ENCODE measurements around the gene SNX14. TPM values are rescaled to one million over a fixed set of nuclear protein-coding genes. Genes with fewer than 3 reads are reported as not detected.

Gene SNX14
- polyA plus RNA-seq, 3 donors from 2014 or later: 49.0 to 83.1 (median 67.1) TPM

DNA sequence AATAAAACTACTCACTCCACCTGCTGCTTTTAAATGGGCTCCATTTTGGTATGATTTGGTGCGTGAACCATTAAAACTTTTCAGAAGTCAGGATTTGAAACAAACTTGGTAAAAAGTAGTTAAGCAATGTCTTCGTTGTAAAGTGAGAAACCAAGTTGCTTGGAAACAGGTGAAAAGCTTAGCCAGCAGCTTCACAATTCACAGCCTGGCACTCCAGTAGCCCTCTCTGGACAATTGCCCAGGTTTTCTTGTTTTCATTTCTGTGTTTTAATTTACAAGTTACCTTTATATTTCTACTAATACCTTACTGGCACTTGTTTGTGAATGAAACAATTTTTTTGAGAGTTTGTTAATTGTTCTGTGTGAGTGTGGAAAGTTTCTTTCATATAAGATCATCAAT lies 131.0 kb downstream of the SNX14 start:
- no peaks in the 10 kb centered on the region for H3K9me3 Mint-ChIP-seq
- peaks cover 11 to 34% (median 22%) of the 10 kb centered on the region in 3 donors for H3K27me3 Mint-ChIP-seq (ENCODE audit: low read depth in 3 of 3)
- no peak overlapping the region for H3K27ac Mint-ChIP-seq
- H3K36me3 Mint-ChIP-seq: no peaks in the 10 kb centered on the region
- DNase-seq: no peak
- H3K4me1 Mint-ChIP-seq: peaks cover 51 to 76% of the 10 kb centered on the region in 2 donors
- H3K4me3 Mint-ChIP-seq: peak overlapping the region in 2 of 5 donors; percentile 75 to 77

DNA sequence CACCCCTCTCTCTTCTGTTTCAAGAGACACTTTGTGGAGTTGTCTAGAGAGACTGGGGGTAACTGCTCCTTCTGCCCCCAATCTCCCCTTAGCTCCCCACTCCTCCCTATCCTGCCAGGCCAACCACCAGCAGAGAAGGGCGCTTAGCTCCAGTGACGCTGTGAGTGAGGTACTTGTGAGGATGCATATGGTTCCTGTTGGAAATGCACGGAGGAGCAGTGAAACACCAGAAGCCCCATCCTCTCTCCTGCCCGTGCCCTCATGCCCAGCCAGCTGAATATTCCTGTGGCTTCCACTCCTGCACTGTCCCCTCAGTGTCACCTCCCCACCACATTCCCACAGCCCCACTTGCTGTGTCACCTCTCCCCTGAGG lies 131.9 kb downstream of the SNX14 start:
- Mint-ChIP-seq H3K4me1 (peaks cover 51 to 76% of the 10 kb centered on the region in 2 donors), H3K27ac (peak overlapping the region in 5 of 6 donors; percentile 43 to 79 (median 70)), H3K27me3 (ENCODE audit: low read depth in 3 of 3) (peaks cover 11 to 34% (median 20%) of the 10 kb centered on the region in 3 donors), H3K9me3 (no peaks in the 10 kb centered on the region), H3K36me3 (no peaks in the 10 kb centered on the region), H3K4me3 (peak overlapping the region; percentile 53 to 77 (median 70))
- DNase-seq: peak; percentile 12 to 19 (median 14)

DNA sequence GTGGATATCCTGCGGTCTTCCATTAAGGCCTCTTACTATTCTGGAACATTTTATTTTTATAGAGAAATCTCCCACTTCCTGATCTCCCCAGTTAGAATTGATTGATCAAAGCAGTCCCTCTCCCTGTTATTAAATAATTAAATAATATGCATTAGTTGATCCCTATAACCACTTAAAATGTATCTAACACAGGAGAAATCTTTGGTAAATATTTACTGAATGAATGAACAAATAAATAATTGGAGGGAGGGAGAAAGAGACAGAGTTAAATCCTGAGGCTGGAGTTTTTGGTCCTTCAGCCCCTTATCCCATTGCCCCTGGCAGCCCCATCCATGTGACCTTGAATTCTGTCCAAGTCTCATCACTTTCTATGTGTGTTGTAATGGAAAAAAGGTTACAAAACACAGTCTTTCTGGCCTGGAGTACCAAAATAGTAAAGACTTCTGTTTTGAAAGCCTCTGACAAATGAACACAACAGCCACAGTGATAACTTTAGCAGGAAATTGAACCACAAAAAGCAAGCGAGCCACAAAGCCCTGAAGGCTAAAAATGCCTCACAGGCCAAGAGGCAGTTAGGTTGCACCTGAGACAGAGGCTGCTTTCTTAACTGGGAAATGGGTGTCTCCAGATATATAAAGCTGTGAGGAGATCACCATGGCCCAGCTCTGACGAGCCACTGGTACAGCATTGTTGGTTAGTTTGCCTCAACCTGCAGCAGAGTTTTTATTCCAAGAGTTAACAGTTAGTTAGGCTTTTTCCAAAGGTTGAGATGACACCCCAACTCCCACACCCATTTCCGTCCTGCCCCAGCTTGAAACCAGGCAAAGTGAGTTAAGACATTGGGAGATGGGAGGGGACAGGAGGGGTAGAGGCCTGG lies 132.5 kb downstream of the SNX14 start:
- Mint-ChIP-seq H3K4me3 (peak overlapping the region; percentile 53 to 77 (median 70)), H3K4me1 (peaks cover 51 to 76% of the 10 kb centered on the region in 2 donors), H3K27ac (peak overlapping the region; percentile 39 to 81 (median 73)), H3K27me3 (ENCODE audit: low read depth in 3 of 3) (peaks cover 11 to 38% (median 14%) of the 10 kb centered on the region in 3 donors), H3K9me3 (no peaks in the 10 kb centered on the region), H3K36me3 (no peaks in the 10 kb centered on the region)
- peak; percentile 69 to 77 (median 75) for DNase-seq

DNA sequence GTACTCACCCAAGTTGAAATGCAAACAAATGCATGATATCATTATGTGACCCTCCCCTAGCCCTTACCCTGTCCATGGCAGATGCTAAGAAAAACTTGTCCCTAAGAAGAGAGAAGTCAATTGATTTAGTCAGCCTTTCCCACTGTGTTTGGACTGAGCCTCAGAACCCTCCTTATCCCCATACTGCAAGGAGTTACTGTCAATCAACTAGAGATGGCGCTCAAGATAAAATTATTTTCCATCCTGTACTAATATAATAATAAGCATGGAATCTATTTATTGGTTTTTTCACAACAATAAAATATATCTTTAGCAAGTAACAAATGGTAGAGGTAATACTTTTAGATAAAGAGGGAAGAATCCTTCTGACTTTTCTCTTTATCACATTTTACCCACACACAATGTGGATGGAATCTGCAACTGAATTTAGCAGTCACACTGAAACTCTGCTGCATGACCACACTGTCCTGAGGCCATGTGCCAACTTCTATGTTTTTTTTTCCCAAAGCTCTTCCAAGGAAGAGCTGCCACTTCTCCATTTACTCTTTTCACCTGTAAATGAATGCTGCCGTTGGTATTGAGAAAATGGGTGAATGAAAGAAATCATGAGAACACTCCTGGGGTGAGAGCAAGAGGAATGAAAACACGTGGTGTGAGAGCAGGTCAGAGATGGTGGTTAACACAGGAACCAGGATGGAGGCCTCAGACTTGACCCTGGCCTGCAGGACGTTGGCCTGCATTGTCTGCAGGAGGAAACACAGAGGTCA lies 133.3 kb downstream of the SNX14 start:
- peak; percentile 14 to 24 (median 20) for DNase-seq
- Mint-ChIP-seq H3K36me3 (no peaks in the 10 kb centered on the region), H3K27ac (peak overlapping the region; percentile 39 to 81 (median 73)), H3K27me3 (ENCODE audit: low read depth in 3 of 3) (peaks cover 11 to 37% (median 14%) of the 10 kb centered on the region in 3 donors), H3K4me3 (peak overlapping the region; percentile 53 to 77 (median 70)), H3K4me1 (peaks cover 44 to 68% of the 10 kb centered on the region in 2 donors), H3K9me3 (no peaks in the 10 kb centered on the region)

DNA sequence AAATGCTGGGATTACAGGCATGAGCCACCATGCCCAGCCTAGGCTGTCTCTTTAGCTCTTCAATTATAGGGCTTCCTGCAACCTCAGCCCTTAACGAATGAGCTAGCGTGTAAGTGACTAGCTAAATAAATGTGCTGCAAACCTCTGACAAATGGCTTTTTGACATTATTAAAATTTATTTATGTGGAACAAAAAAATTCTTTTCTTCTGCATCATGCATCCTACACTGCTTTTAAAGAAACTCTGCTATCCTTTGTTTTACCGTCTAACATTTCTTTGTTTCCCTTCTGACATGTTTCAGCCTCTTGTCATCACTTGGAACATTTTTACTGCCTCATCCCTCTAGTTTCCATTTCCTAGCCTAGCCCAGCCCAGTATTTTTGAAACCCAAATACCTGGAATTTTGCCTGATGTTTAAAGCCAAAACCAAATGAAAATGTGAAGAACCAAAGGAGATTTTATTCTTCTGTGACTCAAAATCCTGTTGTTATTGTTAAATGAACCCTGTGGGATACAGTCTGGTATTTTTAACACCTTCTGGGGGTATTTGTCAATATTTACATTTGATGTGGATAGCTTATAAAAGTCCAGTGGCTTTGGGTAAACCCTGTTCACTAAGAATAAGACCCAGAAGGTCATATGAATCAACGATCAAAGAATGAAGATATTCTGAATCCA lies 134.3 kb downstream of the SNX14 start:
- no peak for DNase-seq
- Mint-ChIP-seq H3K27ac (peak overlapping the region in 3 of 6 donors; percentile 43 to 54 (median 47)), H3K4me3 (peak overlapping the region in 1 of 5 donors; percentile 7), H3K27me3 (ENCODE audit: low read depth in 3 of 3) (peaks cover 9 to 31% (median 9%) of the 10 kb centered on the region in 3 donors), H3K4me1 (peaks cover 37 to 58% of the 10 kb centered on the region in 2 donors), H3K36me3 (no peaks in the 10 kb centered on the region), H3K9me3 (no peaks in the 10 kb centered on the region)

DNA sequence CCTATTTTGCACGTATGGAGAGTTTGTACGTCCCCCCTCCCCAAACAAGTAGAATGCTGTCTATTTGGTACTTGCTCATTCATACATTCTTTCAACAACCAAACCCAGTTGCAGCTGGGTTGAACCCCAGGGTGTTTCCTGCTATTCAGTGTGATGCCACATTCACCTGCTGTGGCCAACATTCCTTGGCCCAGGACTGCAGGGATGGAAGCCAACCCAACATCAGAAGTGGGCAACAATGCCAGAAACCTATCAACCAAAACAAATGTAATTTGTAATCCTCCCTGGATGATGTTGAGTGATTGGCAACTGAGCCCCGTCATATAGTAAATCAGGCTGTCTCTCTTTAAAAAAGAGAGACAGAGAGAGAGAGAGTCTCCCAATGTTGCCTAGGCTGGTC lies 134.9 kb downstream of the SNX14 start:
- Mint-ChIP-seq H3K36me3 (no peaks in the 10 kb centered on the region), H3K4me3 (no peak overlapping the region), H3K9me3 (no peaks in the 10 kb centered on the region), H3K27ac (no peak overlapping the region), H3K27me3 (ENCODE audit: low read depth in 3 of 3) (peaks cover 9 to 32% (median 9%) of the 10 kb centered on the region in 3 donors), H3K4me1 (peaks cover 37 to 60% of the 10 kb centered on the region in 2 donors)
- no peak for DNase-seq

DNA sequence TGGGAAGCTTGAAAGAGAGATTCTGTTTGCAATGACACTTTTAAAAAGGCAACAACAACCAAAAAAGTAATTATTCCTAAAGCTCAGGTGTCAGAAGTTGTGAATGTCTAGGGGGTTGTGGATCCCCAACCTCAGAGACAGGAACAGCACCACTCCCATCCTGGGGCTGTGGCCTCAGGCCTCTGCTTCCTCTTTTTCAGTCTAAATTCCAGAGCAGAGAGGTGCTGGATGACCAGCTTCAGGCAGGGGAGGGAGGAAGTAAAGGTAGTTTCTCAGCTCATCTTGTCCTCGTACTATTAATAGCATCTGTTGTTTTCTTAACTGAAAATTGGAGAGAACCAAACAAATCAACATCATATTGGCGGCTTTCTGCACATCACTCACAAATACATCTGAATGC lies 135.5 kb downstream of the SNX14 start:
- Mint-ChIP-seq H3K27me3 (ENCODE audit: low read depth in 3 of 3) (peaks cover 8 to 29% (median 10%) of the 10 kb centered on the region in 3 donors), H3K4me1 (peaks cover 37 to 60% of the 10 kb centered on the region in 2 donors), H3K4me3 (no peak overlapping the region)

DNA sequence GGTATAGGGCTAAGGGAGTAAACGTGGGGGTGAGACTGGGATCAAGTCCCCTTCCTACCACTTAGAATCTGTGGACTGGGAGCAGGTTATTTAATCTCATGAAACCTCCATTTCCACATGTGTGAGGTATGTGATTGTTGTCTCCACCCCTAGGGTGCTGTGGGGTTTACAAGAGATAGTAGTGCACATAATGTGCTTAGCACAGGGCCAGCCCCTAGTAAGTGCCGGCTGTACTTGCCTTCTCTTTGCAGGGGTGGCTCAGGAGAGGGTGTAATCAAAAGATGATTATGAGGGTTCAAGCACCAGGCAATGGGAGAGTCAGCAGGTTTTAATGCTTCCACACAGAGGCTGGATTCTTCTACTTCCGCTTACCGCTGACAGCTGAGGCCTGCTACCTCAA lies 136.9 kb downstream of the SNX14 start:
- H3K9me3 Mint-ChIP-seq: no peaks in the 10 kb centered on the region

More for the DNA sequence above, 135.5 kb downstream of the SNX14 start:
- Mint-ChIP-seq H3K27ac (no peak overlapping the region), H3K9me3 (no peaks in the 10 kb centered on the region), H3K36me3 (no peaks in the 10 kb centered on the region)
- no peak for DNase-seq

More for the DNA sequence above, 136.9 kb downstream of the SNX14 start:
- Mint-ChIP-seq H3K27ac (no peak overlapping the region), H3K27me3 (ENCODE audit: low read depth in 3 of 3) (peaks cover 7 to 32% (median 9%) of the 10 kb centered on the region in 3 donors), H3K4me3 (no peak overlapping the region), H3K4me1 (peaks cover 28 to 49% of the 10 kb centered on the region in 2 donors), H3K36me3 (no peaks in the 10 kb centered on the region)
- no peak for DNase-seq

Other genes with a start within 250 kb of the SNX14 start
- under 1 TPM; 0.12 to 0.80 (median 0.52) TPM for gene NT5E, start 143.8 kb downstream of the SNX14 start, polyA plus RNA-seq
- 10 to 100 TPM; 39.1 to 83.6 (median 46.8) TPM for gene SYNCRIP, start 49.0 kb upstream of the SNX14 start, polyA plus RNA-seq

Measured in immature natural killer cell (primary cell).